GM13977 (cell line): Measurements from ENCODE around the gene B4GAT1.

Experiments
- DNase-seq: peaks from one replicate; pipeline ENCODE4 v3.0.0; 2012; ENCODE audit warnings: low spot score
- CTCF ChIP-seq: IDR thresholded peaks from 2 replicates; pipeline ENCODE4 v1.5.1; 2012; ENCODE audit warnings: mild to moderate bottlenecking, control low read depth; ENCODE audit not compliant: insufficient read depth; ENCODE audit errors: extremely low read depth, missing control alignments
- in situ Hi-C: fragments of 300-500 bp; cut with MboI; formaldehyde crosslinking; loops from one replicate; pipeline ENCODE4 v1.12.0; 2022; ENCODE audit warnings: low sequenced_read_pairs, low pct_unique_long_range_greater_than_20kb, mixed read lengths, inconsistent platforms; ENCODE audit not compliant: unreplicated experiment

The B4GAT1 gene

GRCh38 chr11:66317322-66317722 lies 30.1 kb downstream of the B4GAT1 start:
- in situ Hi-C loops = no loop called here
- TF ChIP-seq CTCF = no peak
- no peak for DNase-seq

- DNase-seq = no peak
- no peak for TF ChIP-seq CTCF
- in situ Hi-C loops = no loop called here
Measured at GRCh38 chr11:66316849-66317251, 30.6 kb downstream of the B4GAT1 start, which contains the start of gene CD248. Gene CD248 (minus strand): TSS chr11:66317044. CDS start chr11:66317027, 17 bp downstream.

GRCh38 chr11:66315921-66316811 lies 31.3 kb downstream of the B4GAT1 start:
- DNase-seq = no peak
- in situ Hi-C loops = no loop called here
- no peak for TF ChIP-seq CTCF

GRCh38 chr11:66315498-66315885 lies 31.9 kb downstream of the B4GAT1 start:
- in situ Hi-C loops = no loop called here
- no peak for DNase-seq
- TF ChIP-seq CTCF = no peak

- in situ Hi-C loops = no loop called here
- TF ChIP-seq CTCF = no peak
- DNase-seq = no peak
Measured at GRCh38 chr11:66314561-66315497, 32.6 kb downstream of the B4GAT1 start.

GRCh38 chr11:66314186-66314501 lies 33.3 kb downstream of the B4GAT1 start:
- no peak for DNase-seq
- in situ Hi-C loops = no loop called here
- no peak for TF ChIP-seq CTCF
